ENCODE measurements around the gene DCTN3.

DCTN3 gene

GRCh38 chr9:34624475-34625185 lies 4.3 kb upstream of the DCTN3 start:
- DNase-seq (ENCODE audit: extremely low read depth in 1 of 2, low read depth in 1 of 2) = no peak

- no peak for DNase-seq (ENCODE audit: extremely low read depth in 1 of 2, low read depth in 1 of 2)
Observed at GRCh38 chr9:34623374-34624235, 3.3 kb upstream of the DCTN3 start.

- no peak for DNase-seq (ENCODE audit: extremely low read depth in 1 of 2, low read depth in 1 of 2)
Observed at GRCh38 chr9:34615132-34615531, 5.2 kb downstream of the DCTN3 start.

GRCh38 chr9:34612788-34613390 lies 7.4 kb downstream of the DCTN3 start:
- DNase-seq (ENCODE audit: extremely low read depth in 1 of 2, low read depth in 1 of 2) = peak in 1 of 2 donors; percentile 56

DNA sequence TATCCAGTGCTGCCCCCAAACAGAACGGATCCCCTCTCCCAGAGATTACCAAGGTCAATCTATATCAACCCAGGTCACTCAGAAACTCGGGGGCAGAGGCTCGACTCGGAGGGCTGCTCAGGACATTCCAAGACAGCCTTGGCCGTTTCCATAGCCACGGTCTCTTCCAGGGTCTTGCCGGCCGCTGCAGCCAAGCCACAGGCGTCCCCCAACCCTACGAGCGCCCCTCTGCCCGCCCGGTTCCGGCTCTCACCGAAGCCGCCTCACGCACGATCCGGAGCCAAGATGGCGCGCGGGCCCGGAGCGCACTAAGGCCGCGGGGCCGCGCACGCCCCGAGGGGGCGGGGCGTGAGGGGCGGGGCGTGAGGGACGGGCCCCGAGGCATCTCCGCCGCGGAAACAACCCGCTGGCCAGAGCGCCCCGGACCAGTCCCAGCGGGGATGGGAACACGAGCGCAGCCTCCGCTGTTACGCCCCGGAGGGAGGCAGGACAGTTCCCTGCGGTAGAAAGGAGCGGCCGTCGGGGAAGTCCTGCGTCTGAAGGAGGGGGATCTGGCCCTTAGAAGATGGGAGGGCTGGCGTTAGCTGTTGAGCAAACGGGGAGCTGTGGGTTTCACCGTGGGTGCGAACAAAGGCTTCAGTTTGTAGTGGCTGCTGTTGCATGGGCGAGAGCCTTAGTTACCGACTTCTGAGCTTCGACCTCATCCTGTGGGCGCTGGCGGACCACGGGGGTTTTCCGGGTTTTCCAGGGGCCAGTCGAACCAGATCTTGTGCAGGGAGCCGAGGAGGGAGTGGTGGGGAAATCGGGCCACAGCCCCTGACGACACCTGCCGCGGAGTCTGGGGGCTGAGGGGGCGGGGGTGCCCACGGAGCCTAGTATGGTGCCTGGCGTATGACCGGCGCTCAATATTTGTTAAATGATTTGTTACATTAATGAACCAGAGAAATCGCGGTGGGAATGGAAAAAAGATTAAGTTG lies 8.2 kb downstream of the DCTN3 start, which contains the start of gene RPP25L:
Gene RPP25L, minus strand, starts transcription at position 287 of the 977 bp plus-strand sequence. CDS start 801 bp downstream, outside the sequence.
- peak; percentile 73 to 77 for DNase-seq (ENCODE audit: extremely low read depth in 1 of 2, low read depth in 1 of 2)

DNA sequence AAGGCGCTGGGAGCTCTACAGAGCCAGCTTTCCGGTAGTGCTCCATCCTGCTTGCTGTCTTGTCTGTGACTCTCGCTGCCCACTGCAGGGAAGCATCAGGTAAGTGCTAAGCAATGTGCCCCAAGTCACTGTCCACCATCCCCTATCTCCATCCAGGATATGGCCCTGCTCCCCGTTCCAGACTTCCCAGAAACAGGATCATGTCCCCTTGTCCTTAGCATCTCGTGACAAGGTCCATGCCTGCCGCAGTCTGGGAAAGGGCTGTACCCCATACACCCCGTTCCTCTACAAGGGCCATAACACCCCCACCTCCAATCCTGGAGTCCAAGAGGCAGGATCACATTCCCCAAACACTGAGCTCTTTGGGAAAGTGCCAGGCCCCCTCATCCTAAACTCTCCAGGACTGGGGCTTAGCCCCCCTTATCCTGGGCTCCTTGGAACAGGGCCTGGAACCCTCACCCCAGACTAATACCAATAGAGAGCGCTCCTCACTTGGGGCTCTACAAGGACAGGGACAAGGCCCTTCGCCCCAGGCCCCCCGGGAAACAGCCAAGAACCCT lies 9.0 kb downstream of the DCTN3 start:
- DNase-seq (ENCODE audit: extremely low read depth in 1 of 2, low read depth in 1 of 2) = no peak

DNA sequence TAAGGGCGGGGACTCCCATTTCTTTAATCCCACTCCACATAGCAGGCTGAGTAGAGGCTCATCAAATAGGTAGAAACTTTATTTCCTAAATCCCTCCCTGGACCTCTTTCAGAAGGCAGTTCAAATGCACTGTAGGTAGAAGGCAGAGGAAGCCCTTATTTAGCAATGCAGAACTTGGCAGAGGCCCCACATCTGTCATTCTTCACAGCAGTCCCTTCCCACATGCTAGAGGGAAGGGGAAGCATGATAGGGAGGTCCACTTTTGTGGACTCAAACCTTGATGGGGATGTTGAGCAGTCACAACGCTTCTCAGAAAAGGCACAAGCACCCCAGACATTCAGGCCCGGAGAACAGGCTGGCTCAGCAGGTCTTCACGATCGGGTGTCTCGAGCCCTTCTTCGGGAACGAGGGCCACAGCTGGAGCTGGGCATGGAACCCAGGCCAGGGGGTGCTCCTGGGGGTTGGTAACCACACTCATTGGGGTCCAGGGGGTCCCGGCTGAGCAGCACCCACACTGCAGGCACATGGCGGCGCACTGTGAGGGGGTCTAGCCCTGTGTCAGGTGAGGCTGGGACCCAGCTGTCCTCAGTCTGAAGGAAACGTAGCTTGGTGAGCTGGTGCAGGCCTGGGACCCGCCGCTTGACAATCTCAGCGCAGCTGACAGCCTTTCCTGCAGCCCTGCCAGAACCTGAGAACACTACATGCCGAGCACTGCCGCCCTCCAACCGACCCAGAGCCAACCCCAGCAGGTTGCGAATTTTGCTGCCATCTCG lies 9.7 kb downstream of the DCTN3 start:
- no peak for DNase-seq (ENCODE audit: extremely low read depth in 1 of 2, low read depth in 1 of 2)

- no peak for DNase-seq (ENCODE audit: extremely low read depth in 1 of 2, low read depth in 1 of 2)
Observed at GRCh38 chr9:34607331-34607730, 13.0 kb downstream of the DCTN3 start.

DNA sequence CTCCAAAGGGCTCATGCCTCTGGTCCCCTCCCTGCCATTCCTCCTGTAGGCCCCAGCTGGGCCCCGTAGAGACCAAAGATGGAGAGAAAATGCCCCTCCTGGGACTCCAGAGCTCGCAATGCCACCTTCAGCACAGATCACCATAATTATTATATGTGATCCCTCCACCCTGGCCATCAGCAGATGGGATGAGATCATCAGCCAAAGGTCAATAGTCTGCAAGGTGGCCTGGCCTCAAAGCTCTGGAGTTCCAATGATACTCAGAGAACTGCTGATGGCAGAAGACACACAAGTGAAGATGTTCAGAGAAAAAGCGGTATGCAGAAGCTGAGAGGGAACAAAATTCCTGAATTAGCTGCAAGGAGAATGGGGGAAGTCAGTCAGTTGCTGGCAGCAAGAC lies 13.4 kb downstream of the DCTN3 start:
- DNase-seq (ENCODE audit: extremely low read depth in 1 of 2, low read depth in 1 of 2) = no peak

DNA sequence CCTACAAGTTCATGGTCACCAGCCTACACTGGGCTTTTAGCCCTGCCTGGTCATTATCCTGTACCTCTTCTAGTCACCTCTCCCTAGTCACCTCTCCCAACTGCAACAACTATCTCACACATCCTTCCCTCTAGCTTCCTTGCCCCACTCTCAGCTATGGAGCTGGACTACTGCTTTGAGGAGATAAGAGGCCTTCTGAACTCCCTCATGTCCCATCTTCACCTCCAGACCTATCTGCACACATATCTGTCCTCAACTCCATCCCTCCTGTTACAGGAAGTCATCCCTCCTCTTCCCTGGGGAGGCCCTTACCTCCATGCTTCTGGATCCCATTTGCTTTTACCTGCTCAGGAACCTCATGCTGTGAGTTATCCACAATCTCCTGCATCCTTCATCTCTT lies 14.1 kb downstream of the DCTN3 start:
- no peak for DNase-seq (ENCODE audit: extremely low read depth in 1 of 2, low read depth in 1 of 2)

GRCh38 chr9:34603610-34604231 lies 16.6 kb downstream of the DCTN3 start:
- DNase-seq (ENCODE audit: extremely low read depth in 1 of 2, low read depth in 1 of 2) = peak; percentile 49 to 52

DNA sequence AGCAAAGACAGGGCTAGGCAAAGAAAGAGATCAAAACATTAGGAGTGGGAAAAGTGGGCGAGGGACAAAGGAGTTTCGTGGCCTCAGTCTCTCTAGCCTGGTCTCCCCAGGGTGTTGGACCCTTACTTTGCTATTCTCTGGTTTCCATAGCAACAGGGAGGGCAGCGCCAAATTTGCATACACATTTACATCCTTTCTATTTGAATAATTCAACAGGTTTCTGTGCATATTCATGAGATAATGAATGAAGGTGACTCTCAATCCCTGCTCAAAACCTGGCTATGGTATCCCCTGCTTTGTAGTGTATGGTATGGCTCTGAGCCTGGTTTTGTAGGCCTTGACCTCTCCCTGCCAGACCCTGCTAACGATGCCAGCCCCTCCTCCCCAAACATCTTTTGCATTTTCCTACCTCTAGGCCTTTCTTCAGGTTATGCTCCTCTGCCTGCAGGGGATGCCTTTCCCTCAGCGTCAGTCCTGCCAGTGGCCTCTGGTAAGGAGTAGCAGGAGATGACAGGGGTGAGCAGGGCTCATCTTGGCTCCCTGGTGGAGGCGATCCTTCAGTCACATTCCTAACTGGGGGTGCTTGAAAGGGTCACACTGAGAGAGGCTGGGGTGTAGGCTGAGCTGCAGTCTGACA lies 18.2 kb downstream of the DCTN3 start:
- DNase-seq (ENCODE audit: extremely low read depth in 1 of 2, low read depth in 1 of 2) = no peak

DNA sequence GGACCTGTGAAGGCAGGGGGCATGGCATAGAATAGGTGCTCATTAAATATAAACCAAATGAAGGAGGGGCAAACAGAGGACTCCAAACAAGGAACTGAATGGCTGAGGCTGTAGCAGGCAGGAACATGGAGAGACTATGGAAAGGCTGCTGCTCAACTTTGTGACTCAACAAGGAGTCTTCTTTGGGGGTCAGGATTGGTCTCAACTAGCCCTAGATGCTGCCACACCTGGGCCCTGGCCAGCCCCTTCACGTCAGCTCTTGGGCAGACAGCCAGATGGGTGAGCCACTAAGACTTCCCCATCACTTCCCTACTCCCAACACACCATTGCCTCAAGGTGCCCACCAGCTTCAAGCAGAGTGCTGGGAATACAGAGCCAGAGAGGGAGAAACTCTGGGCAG lies 19.4 kb downstream of the DCTN3 start:
- no peak for DNase-seq (ENCODE audit: extremely low read depth in 1 of 2, low read depth in 1 of 2)

GRCh38 chr9:34599546-34599945 lies 20.7 kb downstream of the DCTN3 start:
- DNase-seq (ENCODE audit: extremely low read depth in 1 of 2, low read depth in 1 of 2) = no peak

- no peak for DNase-seq (ENCODE audit: extremely low read depth in 1 of 2, low read depth in 1 of 2)
Observed at GRCh38 chr9:34594177-34594576, 26.1 kb downstream of the DCTN3 start.

DNA sequence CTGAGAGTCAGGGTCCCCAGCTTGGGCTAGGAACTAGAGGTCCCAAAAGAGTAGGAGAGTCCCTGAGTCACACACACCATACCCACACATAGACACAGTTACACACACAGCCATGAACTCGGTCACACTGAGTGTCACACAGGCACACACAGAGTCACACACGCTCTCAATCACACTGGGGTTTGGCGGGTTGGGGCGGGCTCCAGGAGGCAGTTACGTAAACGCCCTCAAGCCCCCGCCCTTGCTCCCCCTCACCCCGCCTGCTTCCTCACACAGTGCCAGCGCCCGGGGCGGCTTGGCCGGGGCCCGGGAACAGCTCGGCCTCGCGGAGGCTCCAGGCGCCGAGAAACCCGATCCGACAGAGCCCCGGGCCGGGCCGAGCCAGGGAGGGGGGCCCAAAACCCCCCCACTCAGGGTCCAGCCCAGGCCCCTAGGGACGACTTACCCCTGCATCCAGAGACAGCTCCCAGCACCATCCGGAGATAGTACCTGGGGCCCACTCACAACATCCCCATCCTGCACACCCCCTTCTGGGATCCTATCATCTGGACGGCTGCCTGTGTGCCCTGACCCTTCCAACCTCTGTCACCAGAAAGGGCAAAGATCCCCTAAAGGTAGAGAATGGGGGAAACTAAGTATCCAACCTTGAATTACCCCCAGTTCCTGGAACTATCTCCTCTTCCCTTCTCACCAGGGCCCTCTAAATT lies 27.2 kb downstream of the DCTN3 start:
- DNase-seq (ENCODE audit: extremely low read depth in 1 of 2, low read depth in 1 of 2) = no peak

- DNase-seq (ENCODE audit: extremely low read depth in 1 of 2, low read depth in 1 of 2) = no peak
Observed at GRCh38 chr9:34591917-34592866, 28.1 kb downstream of the DCTN3 start.
